Brain microvascular endothelial cell (primary cell): ENCODE results near the gene NF1.

Experiments
- DNase-seq: peaks from one replicate; pipeline ENCODE4 v3.0.0-alpha.2; 2020
- H3K27ac ChIP-seq: fragments of 250-450 bp; sonication (Bioruptor Pico); 2 replicates; pipeline ENCODE4 v1.5.1; 2020; ENCODE audit warnings: mild to moderate bottlenecking, moderate library complexity
- H3K27me3 ChIP-seq: fragments of 250-450 bp; sonication (Bioruptor Pico); replicated peaks from 2 replicates; pipeline ENCODE4 v1.5.1; 2020; ENCODE audit warnings: mild to moderate bottlenecking
- H3K36me3 ChIP-seq: fragments of 250-450 bp; sonication (Bioruptor Pico); replicated peaks from 2 replicates; pipeline ENCODE4 v1.5.1; 2020; ENCODE audit warnings: mild to moderate bottlenecking
- H3K4me3 ChIP-seq: 2 replicates; pipeline ENCODE4 v1.5.1; 2011; ENCODE audit warnings: low read depth, mild to moderate bottlenecking, control low read depth, low read length, moderate library complexity
- in situ Hi-C: cut with HindIII; loops from 2 replicates; pipeline ENCODE4 v1.10.0; 2017; ENCODE audit warnings: low sequenced_read_pairs, low pct_ligation_motif_present
- TF ChIP-seq, protein P1 (sequence below): IDR thresholded peaks from 2 replicates; pipeline ENCODE4 v1.5.1; 2011; ENCODE audit warnings: low read depth, mild to moderate bottlenecking, moderate library complexity, low read length, control low read depth, inconsistent platforms; ENCODE audit errors: missing control alignments

The NF1 gene

DNA sequence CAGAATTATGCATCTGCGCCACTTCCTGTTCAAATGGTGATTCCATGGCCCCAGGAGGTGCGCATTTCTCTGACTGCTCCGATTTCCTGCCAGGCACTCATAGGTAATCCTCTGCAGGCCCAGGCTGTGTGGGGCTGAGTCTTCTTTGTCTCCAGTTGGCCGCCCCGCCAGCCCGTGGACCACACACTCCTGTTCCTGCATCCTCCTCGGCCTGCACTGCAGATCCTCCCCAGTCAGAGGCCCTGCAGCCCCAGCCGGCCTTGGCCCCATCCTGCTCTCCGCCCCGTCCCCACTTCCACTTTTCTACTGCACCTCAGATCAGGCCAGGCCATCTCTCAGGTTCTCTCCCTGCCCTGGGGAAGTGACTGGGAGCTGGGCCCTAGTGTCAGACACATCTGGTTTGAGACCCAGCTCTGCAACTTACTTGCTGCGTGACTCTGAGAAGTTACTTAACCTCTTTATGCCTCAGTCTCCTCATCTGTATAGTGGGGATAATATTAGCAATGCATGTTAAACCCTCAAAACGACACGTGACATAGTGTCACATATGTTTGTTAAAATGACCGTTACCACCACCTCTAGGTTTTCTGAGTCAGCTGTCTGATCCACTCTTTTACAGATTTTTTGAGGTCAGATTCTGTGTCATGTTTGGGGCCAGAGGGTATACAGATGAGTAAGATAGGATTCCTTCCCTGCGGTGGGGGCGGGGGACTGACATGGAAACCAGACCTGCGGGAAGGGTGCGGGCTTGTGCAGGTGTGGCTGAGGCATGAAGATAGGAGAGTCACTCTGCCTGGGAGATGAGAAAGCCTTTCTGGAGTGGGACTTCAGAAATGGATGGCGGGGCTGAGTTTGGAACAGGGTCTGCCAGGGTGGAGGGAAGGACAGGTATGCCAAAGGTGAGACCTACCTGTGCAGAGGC is 309.5 kb downstream of the NF1 start:
- H3K27me3 ChIP-seq: peaks cover 6% of the 10 kb centered on the region
- in situ Hi-C loops: no loop called here
- TF ChIP-seq, protein P1, sequence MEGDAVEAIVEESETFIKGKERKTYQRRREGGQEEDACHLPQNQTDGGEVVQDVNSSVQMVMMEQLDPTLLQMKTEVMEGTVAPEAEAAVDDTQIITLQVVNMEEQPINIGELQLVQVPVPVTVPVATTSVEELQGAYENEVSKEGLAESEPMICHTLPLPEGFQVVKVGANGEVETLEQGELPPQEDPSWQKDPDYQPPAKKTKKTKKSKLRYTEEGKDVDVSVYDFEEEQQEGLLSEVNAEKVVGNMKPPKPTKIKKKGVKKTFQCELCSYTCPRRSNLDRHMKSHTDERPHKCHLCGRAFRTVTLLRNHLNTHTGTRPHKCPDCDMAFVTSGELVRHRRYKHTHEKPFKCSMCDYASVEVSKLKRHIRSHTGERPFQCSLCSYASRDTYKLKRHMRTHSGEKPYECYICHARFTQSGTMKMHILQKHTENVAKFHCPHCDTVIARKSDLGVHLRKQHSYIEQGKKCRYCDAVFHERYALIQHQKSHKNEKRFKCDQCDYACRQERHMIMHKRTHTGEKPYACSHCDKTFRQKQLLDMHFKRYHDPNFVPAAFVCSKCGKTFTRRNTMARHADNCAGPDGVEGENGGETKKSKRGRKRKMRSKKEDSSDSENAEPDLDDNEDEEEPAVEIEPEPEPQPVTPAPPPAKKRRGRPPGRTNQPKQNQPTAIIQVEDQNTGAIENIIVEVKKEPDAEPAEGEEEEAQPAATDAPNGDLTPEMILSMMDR: no peak
- DNase-seq: no peak
- H3K36me3 ChIP-seq: no peaks in the 10 kb centered on the region
- H3K4me3 ChIP-seq: no peak overlapping the region
- H3K27ac ChIP-seq: no peak overlapping the region

- H3K27me3 ChIP-seq: peaks cover 6% of the 10 kb centered on the region
- no peak overlapping the region for H3K27ac ChIP-seq
- in situ Hi-C loops: no loop called here
- DNase-seq: no peak
- TF ChIP-seq, protein P1: no peak
- no peak overlapping the region for H3K4me3 ChIP-seq
- no peaks in the 10 kb centered on the region for H3K36me3 ChIP-seq
Observed at GRCh38 chr17:31405890-31406371, 311.2 kb downstream of the NF1 start.

- Histone ChIP-seq H3K4me3 (no peak overlapping the region), H3K36me3 (no peaks in the 10 kb centered on the region), H3K27me3 (peaks cover 6% of the 10 kb centered on the region), H3K27ac (no peak overlapping the region)
- DNase-seq: no peak
- TF ChIP-seq, protein P1: no peak
- in situ Hi-C loops: no loop called here
Observed at GRCh38 chr17:31408586-31408985, 313.8 kb downstream of the NF1 start.

GRCh38 chr17:31411707-31412285 is 317.0 kb downstream of the NF1 start:
- in situ Hi-C loops: no loop called here
- Histone ChIP-seq H3K36me3 (no peaks in the 10 kb centered on the region), H3K27ac (no peak overlapping the region), H3K4me3 (no peak overlapping the region), H3K27me3 (peaks cover 2% of the 10 kb centered on the region)
- TF ChIP-seq, protein P1: no peak
- no peak for DNase-seq

DNA sequence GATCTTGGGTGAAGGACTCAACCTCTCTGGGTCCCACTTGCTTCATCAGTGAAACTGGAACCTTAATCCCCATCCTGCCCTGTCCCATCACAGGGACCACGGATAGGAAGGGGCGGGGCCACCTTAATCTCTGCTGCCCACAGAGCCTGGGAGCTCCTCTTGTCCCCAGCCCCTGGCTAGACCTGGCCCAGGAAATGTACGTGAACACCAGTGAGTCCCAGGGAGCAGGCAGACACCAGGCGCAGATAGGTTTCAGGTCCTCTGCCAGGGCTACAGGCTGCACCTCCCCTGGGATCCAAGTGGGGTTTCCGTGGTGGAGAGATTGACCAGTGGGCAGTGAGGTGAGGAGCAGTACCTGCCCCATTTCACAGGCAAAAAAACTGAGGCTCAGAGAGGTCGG is 317.7 kb downstream of the NF1 start:
- peaks cover 2% of the 10 kb centered on the region for H3K27me3 ChIP-seq
- DNase-seq: no peak
- in situ Hi-C loops: no loop called here
- TF ChIP-seq, protein P1: no peak
- no peak overlapping the region for H3K4me3 ChIP-seq
- H3K27ac ChIP-seq: no peak overlapping the region
- H3K36me3 ChIP-seq: no peaks in the 10 kb centered on the region
